Common myeloid progenitor, CD34-positive (primary cell): Measurements from ENCODE around the gene PLCG1.

ENCODE experiments used
- CTCF ChIA-PET: fragments of 350-600 bp; sonication (Branson Sonifier 250); formaldehyde crosslinking; loops from one replicate; lab custom pipeline; 2021; ENCODE audit warnings: antibody characterized with exemption; lab: Charles Lee
- POLR2A ChIA-PET: fragments of 350-600 bp; sonication (Branson Sonifier 250); formaldehyde crosslinking; loops from one replicate; lab custom pipeline; 2021; ENCODE audit warnings: antibody characterized with exemption; lab: Charles Lee
- DNase-seq, 3 donors: peaks; one replicate each; pipeline versions ENCODE4 v3.0.0 to v3.0.0-alpha.2; 2013
- H3K27ac ChIP-seq, 2 experiments: 1 replicate in 1 of 2; 2 replicates in 1 of 2; pipeline ENCODE4 v1.7.0; 2013; ENCODE audit warnings: inconsistent platforms in 2 of 2, low read length in 2 of 2, mild to moderate bottlenecking in 2 of 2, low read depth in 1 of 2, moderate library complexity in 1 of 2; ENCODE audit not compliant: severe bottlenecking in 2 of 2, insufficient read depth in 1 of 2, poor library complexity in 1 of 2
- H3K27me3 ChIP-seq, 5 experiments: replicated peaks in 2 of 5; 1 replicate in 3 of 5; 2 replicates in 2 of 5; pipeline versions ENCODE4 v1.6.1 to v1.7.0; 2013; ENCODE audit warnings: low read length in 4 of 5, mild to moderate bottlenecking in 2 of 5, moderate library complexity in 2 of 5, inconsistent platforms in 1 of 5; ENCODE audit not compliant: insufficient read depth in 5 of 5, control insufficient read depth in 4 of 5
- H3K36me3 ChIP-seq, 4 experiments: 1 replicate in 2 of 4; 2 replicates in 2 of 4; pipeline versions ENCODE4 v1.6.1 to v1.7.0; 2013; ENCODE audit warnings: low read length in 3 of 4, control low read depth in 1 of 4, mild to moderate bottlenecking in 1 of 4; ENCODE audit not compliant: control insufficient read depth in 4 of 4, insufficient read depth in 4 of 4
- H3K4me1 ChIP-seq, 4 experiments: 1 replicate in 3 of 4; 2 replicates in 1 of 4; pipeline versions ENCODE4 v1.6.1 to v1.7.1; 2013; ENCODE audit warnings: low read length in 3 of 4, mild to moderate bottlenecking in 3 of 4, control low read depth in 1 of 4, inconsistent platforms in 1 of 4, moderate library complexity in 1 of 4; ENCODE audit not compliant: control insufficient read depth in 4 of 4, insufficient read depth in 4 of 4; ENCODE audit errors: control extremely low read depth in 1 of 4
- H3K4me3 ChIP-seq, 7 experiments: 1 replicate in 4 of 7; 2 replicates in 3 of 7; pipeline versions ENCODE4 v1.5.1 to v1.7.0; 2013; ENCODE audit warnings: mild to moderate bottlenecking in 7 of 7, low read length in 6 of 7, moderate library complexity in 6 of 7, inconsistent platforms in 2 of 7, low read depth in 2 of 7, control low read depth in 1 of 7; ENCODE audit not compliant: insufficient read depth in 4 of 7, control insufficient read depth in 1 of 7; ENCODE audit errors: extremely low read depth in 1 of 7
- H3K9me3 ChIP-seq, 5 experiments: 1 replicate in 4 of 5; 2 replicates in 1 of 5; pipeline versions ENCODE4 v1.6.1 to v1.7.1; 2013; ENCODE audit warnings: low read length in 4 of 5, mild to moderate bottlenecking in 2 of 5, inconsistent platforms in 1 of 5, low read depth in 1 of 5, moderate library complexity in 1 of 5; ENCODE audit not compliant: control insufficient read depth in 4 of 5, insufficient read depth in 2 of 5; ENCODE audit errors: control extremely low read depth in 1 of 5
- WGBS: methylation state at CpG from one replicate; pipeline ENCODE4 v1.1.5; 2013; ENCODE audit not compliant: insufficient coverage; 5-methylcytosine and 5-hydroxymethylcytosine counted together

The PLCG1 gene

DNA sequence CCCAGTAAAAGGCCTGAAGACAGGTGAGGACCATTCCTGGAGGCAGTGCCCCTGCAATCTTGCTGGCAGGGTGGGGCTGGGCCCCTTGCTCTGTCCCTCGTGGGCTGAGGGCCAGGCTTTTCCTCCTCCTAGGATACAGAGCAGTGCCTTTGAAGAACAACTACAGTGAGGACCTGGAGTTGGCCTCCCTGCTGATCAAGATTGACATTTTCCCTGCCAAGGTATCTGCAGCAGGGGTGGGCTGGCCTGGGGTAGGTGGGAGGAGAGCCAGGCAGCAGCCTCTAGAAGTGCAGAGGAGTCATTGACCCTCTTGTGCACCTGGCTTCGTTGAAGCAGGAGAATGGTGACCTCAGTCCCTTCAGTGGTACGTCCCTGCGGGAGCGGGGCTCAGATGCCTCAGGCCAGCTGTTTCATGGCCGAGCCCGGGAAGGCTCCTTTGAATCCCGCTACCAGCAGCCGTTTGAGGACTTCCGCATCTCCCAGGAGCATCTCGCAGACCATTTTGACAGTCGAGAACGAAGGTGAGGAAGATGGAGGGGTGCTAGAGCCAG, 36.5 kb downstream of the PLCG1 start:
- Histone ChIP-seq H3K27ac (no peak overlapping the region), H3K36me3 (peaks cover 0 to 52% (median 20%) of the 10 kb centered on the region in 4 experiments), H3K9me3 (no peaks in the 10 kb centered on the region), H3K4me3 (no peak overlapping the region), H3K4me1 (no peaks in the 10 kb centered on the region), H3K27me3 (peaks cover 0 to 73% (median 29%) of the 10 kb centered on the region in 5 experiments)
- ChIA-PET POLR2A (no interaction called here), CTCF (interaction anchor here (1.0 to 4.6 kb wide), 18 partner anchors 9 to 174 kb away, joined by 3 to 50 read pairs (median 6); partner anchors contain the start of gene LPIN3)
- WGBS: 99% methylated on average over 10 of the region's 13 CpGs
- DNase-seq: no peak

DNA sequence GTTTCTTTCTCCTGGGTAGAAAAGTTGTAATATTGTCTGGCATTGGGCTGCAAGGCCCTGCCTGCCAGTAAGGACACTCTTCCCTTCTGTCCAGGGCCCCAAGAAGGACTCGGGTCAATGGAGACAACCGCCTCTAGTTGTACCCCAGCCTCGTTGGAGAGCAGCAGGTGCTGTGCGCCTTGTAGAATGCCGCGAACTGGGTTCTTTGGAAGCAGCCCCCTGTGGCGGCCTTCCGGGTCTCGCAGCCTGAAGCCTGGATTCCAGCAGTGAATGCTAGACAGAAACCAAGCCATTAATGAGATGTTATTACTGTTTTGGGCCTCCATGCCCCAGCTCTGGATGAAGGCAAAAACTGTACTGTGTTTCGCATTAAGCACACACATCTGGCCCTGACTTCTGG, 37.0 kb downstream of the PLCG1 start:
- H3K27me3 ChIP-seq: peaks cover 0 to 72% (median 26%) of the 10 kb centered on the region in 5 experiments
- no peaks in the 10 kb centered on the region for H3K9me3 ChIP-seq
- DNase-seq: no peak
- no peak overlapping the region for H3K4me3 ChIP-seq
- H3K4me1 ChIP-seq: no peaks in the 10 kb centered on the region
- POLR2A ChIA-PET: no interaction called here
- WGBS: 98% methylated on average over 8 of the region's 10 CpGs
- CTCF ChIA-PET: interaction anchor here (0.8 to 3.0 kb wide), 5 partner anchors 14 to 206 kb away, joined by 3 to 13 read pairs (median 4); no protein-coding TSS in a partner anchor
- no peak overlapping the region for H3K27ac ChIP-seq
- H3K36me3 ChIP-seq: peaks cover 0 to 47% (median 17%) of the 10 kb centered on the region in 4 experiments

DNA sequence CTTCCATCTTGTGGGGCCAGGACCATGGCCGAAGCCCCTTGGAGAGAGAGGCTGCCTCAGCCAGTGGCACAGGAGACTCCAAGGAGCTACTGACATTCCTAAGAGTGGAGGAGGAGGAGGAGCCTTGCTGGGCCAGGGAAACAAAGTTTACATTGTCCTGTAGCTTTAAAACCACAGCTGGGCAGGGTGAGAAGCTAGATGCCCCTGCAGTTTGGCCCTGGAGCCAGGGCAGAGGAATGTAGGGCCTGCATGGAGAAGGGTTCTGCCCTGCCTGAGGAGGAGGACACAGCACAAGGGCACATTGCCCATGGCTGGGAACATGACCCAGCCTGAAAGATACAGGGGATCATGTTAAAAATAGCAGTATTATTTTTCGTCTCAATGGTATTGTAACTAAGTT, 37.4 kb downstream of the PLCG1 start:
- ChIA-PET CTCF (interaction anchor here (0.8 to 1.6 kb wide), 4 partner anchors 57 to 207 kb away, joined by 3 to 5 read pairs (median 4); no protein-coding TSS in a partner anchor), POLR2A (no interaction called here)
- no peaks in the 10 kb centered on the region for H3K9me3 ChIP-seq
- 100% methylated on average over 1 of the region's 2 CpGs for WGBS
- H3K4me1 ChIP-seq: no peaks in the 10 kb centered on the region
- peaks cover 0 to 68% (median 22%) of the 10 kb centered on the region in 5 experiments for H3K27me3 ChIP-seq
- peaks cover 0 to 44% (median 17%) of the 10 kb centered on the region in 4 experiments for H3K36me3 ChIP-seq
- no peak for DNase-seq
- no peak overlapping the region for H3K27ac ChIP-seq
- no peak overlapping the region for H3K4me3 ChIP-seq

DNA sequence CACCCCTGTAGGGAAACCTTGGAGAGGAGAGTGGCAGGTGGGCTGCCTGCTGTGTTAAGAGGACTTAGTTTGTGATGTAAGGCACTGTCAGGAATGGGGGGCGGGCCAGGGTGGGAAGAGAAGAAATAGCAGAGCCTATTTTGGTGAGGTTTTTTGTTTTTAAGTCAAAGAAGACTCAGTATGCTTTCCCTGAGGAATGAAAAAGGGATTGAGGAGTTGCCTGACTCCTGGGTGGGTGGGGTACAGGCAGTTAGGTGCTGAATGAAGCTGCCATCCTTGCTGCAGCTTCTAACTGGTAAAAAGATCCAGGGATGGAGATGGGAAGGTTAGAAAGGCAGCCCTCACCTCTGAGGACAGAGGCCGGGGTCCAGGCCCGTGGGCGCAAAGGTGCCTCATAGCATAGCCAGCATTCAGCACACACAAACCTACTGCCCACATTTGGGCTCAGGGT, 37.9 kb downstream of the PLCG1 start:
- Histone ChIP-seq H3K4me1 (no peaks in the 10 kb centered on the region), H3K36me3 (peaks cover 0 to 39% (median 17%) of the 10 kb centered on the region in 4 experiments), H3K27ac (no peak overlapping the region), H3K27me3 (peaks cover 0 to 68% (median 22%) of the 10 kb centered on the region in 5 experiments), H3K9me3 (no peaks in the 10 kb centered on the region), H3K4me3 (no peak overlapping the region)
- DNase-seq: no peak
- 100% methylated on average over 4 of the region's 4 CpGs for WGBS
- POLR2A ChIA-PET: no interaction called here
- CTCF ChIA-PET: interaction anchor here (0.7 to 1.6 kb wide), 9 partner anchors 7 to 207 kb away, joined by 3 to 5 read pairs (median 3); no protein-coding TSS in a partner anchor

DNA sequence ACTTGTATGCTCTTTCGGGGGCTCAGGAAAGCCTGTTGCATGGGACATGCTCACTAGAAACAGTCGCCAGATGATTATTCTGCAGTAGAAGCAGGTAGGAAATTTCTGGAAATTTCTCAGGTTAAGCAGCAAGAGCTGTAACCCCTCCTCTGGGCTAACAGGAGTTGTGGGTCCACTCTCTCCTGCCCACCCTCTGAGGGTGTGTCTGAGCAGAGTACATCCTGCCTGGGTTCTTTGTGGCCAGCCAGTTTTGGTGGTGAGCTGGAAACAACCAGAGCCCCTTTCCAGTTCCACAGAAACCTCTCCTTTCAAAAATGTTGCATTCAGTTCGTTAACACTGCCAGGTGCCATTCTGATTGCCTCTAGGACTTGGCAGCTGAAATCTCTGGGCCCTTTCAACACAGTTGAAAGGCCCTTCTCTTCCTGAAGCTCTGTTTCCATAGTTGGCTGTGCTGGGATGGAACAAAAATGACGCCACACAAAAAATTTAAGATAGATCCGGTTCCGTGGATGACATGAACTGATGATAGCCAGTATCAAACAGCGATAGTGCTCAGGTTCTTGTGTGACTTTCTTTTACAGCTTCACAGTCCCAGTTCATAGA, 38.5 kb downstream of the PLCG1 start:
- Histone ChIP-seq H3K36me3 (peaks cover 0 to 36% (median 19%) of the 10 kb centered on the region in 4 experiments), H3K4me1 (no peaks in the 10 kb centered on the region), H3K27me3 (peaks cover 0 to 68% (median 22%) of the 10 kb centered on the region in 5 experiments), H3K27ac (no peak overlapping the region), H3K4me3 (no peak overlapping the region), H3K9me3 (no peaks in the 10 kb centered on the region)
- ChIA-PET POLR2A (no interaction called here), CTCF (interaction anchor here (0.7 to 1.6 kb wide), 7 partner anchors 8 to 183 kb away, joined by 3 to 5 read pairs (median 3); no protein-coding TSS in a partner anchor)
- 98% methylated on average over 4 of the region's 7 CpGs for WGBS
- no peak for DNase-seq

DNA sequence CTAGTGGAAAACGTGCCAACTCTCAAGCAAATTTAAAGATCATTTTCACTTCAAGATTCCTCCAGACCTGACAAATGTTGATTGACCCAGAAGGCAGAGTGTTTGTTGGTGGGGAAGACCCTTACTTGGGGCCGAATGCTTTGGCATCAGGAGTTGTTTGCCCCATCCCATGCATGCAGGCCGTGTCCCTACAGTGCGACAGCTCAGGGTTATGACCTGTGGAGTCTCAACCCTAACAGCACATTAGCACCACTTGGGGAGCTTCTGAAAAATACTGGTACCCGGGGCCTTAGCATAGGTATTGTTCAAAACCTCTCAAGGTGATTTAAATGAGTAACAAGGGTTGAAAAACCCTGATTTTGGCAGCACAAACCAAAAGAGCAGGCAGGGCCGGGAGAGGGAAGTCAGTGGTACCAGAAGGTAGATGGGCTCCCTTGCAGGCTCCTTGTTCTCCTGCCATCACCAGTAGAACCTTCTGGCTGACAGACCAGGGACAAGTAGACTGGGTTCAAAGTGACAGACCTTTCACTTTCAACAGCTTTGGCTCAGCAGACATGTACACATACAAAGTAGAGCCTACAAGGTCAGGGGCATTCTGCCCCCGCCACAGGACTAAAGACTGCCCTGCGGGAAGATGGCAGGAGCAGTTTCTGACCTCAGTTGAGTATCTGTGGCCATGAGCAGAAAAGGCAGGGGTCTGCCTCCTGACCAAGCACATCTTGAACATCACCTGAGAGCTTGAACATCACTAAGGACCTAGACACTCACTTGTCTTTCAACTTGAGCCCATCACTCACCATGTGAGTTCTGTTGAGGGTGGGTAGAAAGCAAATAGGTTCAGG, 39.6 kb downstream of the PLCG1 start:
- H3K27ac ChIP-seq: no peak overlapping the region
- ChIA-PET CTCF (interaction anchor here (0.8 to 1.9 kb wide), 5 partner anchors 42 to 214 kb away, joined by 3 to 5 read pairs (median 4); no protein-coding TSS in a partner anchor), POLR2A (no interaction called here)
- H3K36me3 ChIP-seq: peaks cover 0 to 33% (median 17%) of the 10 kb centered on the region in 4 experiments
- H3K4me3 ChIP-seq: no peak overlapping the region
- peaks cover 0 to 69% (median 22%) of the 10 kb centered on the region in 5 experiments for H3K27me3 ChIP-seq
- WGBS: 98% methylated on average over 6 of the region's 8 CpGs
- H3K4me1 ChIP-seq: no peaks in the 10 kb centered on the region
- H3K9me3 ChIP-seq: no peaks in the 10 kb centered on the region
- no peak for DNase-seq
